ENCODE measurements around the gene POU6F2. TPM values are rescaled to one million over a fixed set of nuclear protein-coding genes. Genes with fewer than 3 reads are reported as not detected.

POU6F2 gene
- total RNA-seq, 1 donor: under 0.01 TPM

- no peak for DNase-seq (ENCODE audit: low read depth)
- no peak overlapping the region for H3K4me3 ChIP-seq (ENCODE audit: low read depth, low read length)
- TF ChIP-seq CTCF (IDR thresholded peaks at IDR 0.05; ENCODE audit: insufficient read depth, low read depth, low read length): no peak
Observed at GRCh38 chr7:39259391-39260003, 281.8 kb downstream of the POU6F2 start.

GRCh38 chr7:39260279-39260844 is 282.7 kb downstream of the POU6F2 start:
- no peak for DNase-seq (ENCODE audit: low read depth)
- no peak for TF ChIP-seq CTCF (IDR thresholded peaks at IDR 0.05; ENCODE audit: insufficient read depth, low read depth, low read length)
- no peak overlapping the region for H3K4me3 ChIP-seq (ENCODE audit: low read depth, low read length)

GRCh38 chr7:39261771-39262170 is 284.1 kb downstream of the POU6F2 start:
- no peak overlapping the region for H3K4me3 ChIP-seq (ENCODE audit: low read depth, low read length)
- TF ChIP-seq CTCF (IDR thresholded peaks at IDR 0.05; ENCODE audit: insufficient read depth, low read depth, low read length): no peak
- DNase-seq (ENCODE audit: low read depth): no peak

GRCh38 chr7:39265641-39266591 is 288.2 kb downstream of the POU6F2 start:
- TF ChIP-seq CTCF (IDR thresholded peaks at IDR 0.05; ENCODE audit: insufficient read depth, low read depth, low read length): no peak
- DNase-seq (ENCODE audit: low read depth): no peak
- no peak overlapping the region for H3K4me3 ChIP-seq (ENCODE audit: low read depth, low read length)

GRCh38 chr7:39269034-39269433 is 291.3 kb downstream of the POU6F2 start:
- TF ChIP-seq CTCF (IDR thresholded peaks at IDR 0.05; ENCODE audit: insufficient read depth, low read depth, low read length): no peak
- no peak overlapping the region for H3K4me3 ChIP-seq (ENCODE audit: low read depth, low read length)
- DNase-seq (ENCODE audit: low read depth): no peak

- TF ChIP-seq CTCF (IDR thresholded peaks at IDR 0.05; ENCODE audit: insufficient read depth, low read depth, low read length): no peak
- no peak overlapping the region for H3K4me3 ChIP-seq (ENCODE audit: low read depth, low read length)
- no peak for DNase-seq (ENCODE audit: low read depth)
Observed at GRCh38 chr7:39270018-39270417, 292.3 kb downstream of the POU6F2 start.

Measured in fibroblast of villous mesenchyme (primary cell).